ENCODE data around the gene ARHGEF10L.

ARHGEF10L gene

GRCh38 chr1:17645068-17645911, 105.8 kb downstream of the ARHGEF10L start:
- Histone ChIP-seq H4K20me1 (ENCODE audit: insufficient read depth, low read length) (peaks cover 5% of the 10 kb centered on the region; the same call in 1 of the 2 replicates), H3K4me2 (ENCODE audit: insufficient read depth, low read length) (no peak overlapping the region), H3K27ac (ENCODE audit: low read length) (no peak overlapping the region)

GRCh38 chr1:17646444-17647280, 107.2 kb downstream of the ARHGEF10L start:
- Histone ChIP-seq H3K79me2 (ENCODE audit: insufficient read depth, low read length) (no peaks in the 10 kb centered on the region), H3K4me2 (ENCODE audit: insufficient read depth, low read length) (no peak overlapping the region), H3K27ac (ENCODE audit: low read length) (no peak overlapping the region), H2AFZ (ENCODE audit: low read depth, low read length) (no peak overlapping the region), H3K9ac (ENCODE audit: low read depth, low read length) (no peak overlapping the region), H3K36me3 (ENCODE audit: insufficient read depth, low read length) (no peaks in the 10 kb centered on the region), H3K27me3 (ENCODE audit: insufficient read depth, low read length, poor library complexity) (peaks cover 3% of the 10 kb centered on the region), H4K20me1 (ENCODE audit: insufficient read depth, low read length) (peaks cover 5% of the 10 kb centered on the region; the same call in 1 of the 2 replicates), H3K9me3 (ENCODE audit: insufficient read depth, low read length, severe bottlenecking) (no peaks in the 10 kb centered on the region), H3K4me3 (ENCODE audit: low read depth in 1 of 2, low read length in 2 of 2) (no peak overlapping the region), H3K4me1 (ENCODE audit: insufficient read depth, low read length) (no peaks in the 10 kb centered on the region)
- DNase-seq (no peak), ATAC-seq (ENCODE audit: insufficient read depth, low read depth) (no peak)
- TF ChIP-seq CTCF (IDR thresholded peaks at IDR 0.05; ENCODE audit: borderline replicate concordance, extremely low read depth, low read length, poor library complexity, severe bottlenecking) (no peak), EZH2 (IDR thresholded peaks at IDR 0.05; ENCODE audit: borderline replicate concordance, low read depth, low read length, severe bottlenecking) (no peak)

More at GRCh38 chr1:17645068-17645911, 105.8 kb downstream of the ARHGEF10L start:
- Histone ChIP-seq H3K9ac (ENCODE audit: low read depth, low read length) (no peak overlapping the region), H3K4me3 (ENCODE audit: low read depth in 1 of 2, low read length in 2 of 2) (no peak overlapping the region), H3K27me3 (ENCODE audit: insufficient read depth, low read length, poor library complexity) (peaks cover 3% of the 10 kb centered on the region), H3K36me3 (ENCODE audit: insufficient read depth, low read length) (no peaks in the 10 kb centered on the region), H3K79me2 (ENCODE audit: insufficient read depth, low read length) (no peaks in the 10 kb centered on the region), H3K4me1 (ENCODE audit: insufficient read depth, low read length) (no peaks in the 10 kb centered on the region), H2AFZ (ENCODE audit: low read depth, low read length) (no peak overlapping the region), H3K9me3 (ENCODE audit: insufficient read depth, low read length, severe bottlenecking) (no peaks in the 10 kb centered on the region)
- no peak for DNase-seq
- ATAC-seq (ENCODE audit: insufficient read depth, low read depth): no peak
- TF ChIP-seq CTCF (IDR thresholded peaks at IDR 0.05; ENCODE audit: borderline replicate concordance, extremely low read depth, low read length, poor library complexity, severe bottlenecking) (no peak), EZH2 (IDR thresholded peaks at IDR 0.05; ENCODE audit: borderline replicate concordance, low read depth, low read length, severe bottlenecking) (no peak)

- Histone ChIP-seq H2AFZ (ENCODE audit: low read depth, low read length) (no peak overlapping the region), H3K4me2 (ENCODE audit: insufficient read depth, low read length) (no peak overlapping the region), H4K20me1 (ENCODE audit: insufficient read depth, low read length) (peaks cover 7% of the 10 kb centered on the region; the same call in 1 of the 2 replicates), H3K36me3 (ENCODE audit: insufficient read depth, low read length) (no peaks in the 10 kb centered on the region), H3K9me3 (ENCODE audit: insufficient read depth, low read length, severe bottlenecking) (no peaks in the 10 kb centered on the region), H3K27ac (ENCODE audit: low read length) (no peak overlapping the region), H3K4me3 (ENCODE audit: low read depth in 1 of 2, low read length in 2 of 2) (no peak overlapping the region), H3K27me3 (ENCODE audit: insufficient read depth, low read length, poor library complexity) (no peaks in the 10 kb centered on the region), H3K4me1 (ENCODE audit: insufficient read depth, low read length) (no peaks in the 10 kb centered on the region), H3K79me2 (ENCODE audit: insufficient read depth, low read length) (no peaks in the 10 kb centered on the region), H3K9ac (ENCODE audit: low read depth, low read length) (no peak overlapping the region)
- DNase-seq (no peak), ATAC-seq (ENCODE audit: insufficient read depth, low read depth) (no peak)
- TF ChIP-seq EZH2 (IDR thresholded peaks at IDR 0.05; ENCODE audit: borderline replicate concordance, low read depth, low read length, severe bottlenecking): no peak
- no peak for TF ChIP-seq CTCF (IDR thresholded peaks at IDR 0.05; ENCODE audit: borderline replicate concordance, extremely low read depth, low read length, poor library complexity, severe bottlenecking)
Observed at GRCh38 chr1:17648457-17649145, 109.1 kb downstream of the ARHGEF10L start.
